ENCODE results near the gene PDCD4. TPM values are rescaled to one million over a fixed set of nuclear protein-coding genes. Genes with fewer than 3 reads are reported as not detected.

Gene PDCD4
- total and polyA plus RNA-seq, 2 of the 8 experiments (the other 6 are each of a cell fraction or from before 2014, with no cell fraction given), result 3.3 to 26.8 TPM

DNA sequence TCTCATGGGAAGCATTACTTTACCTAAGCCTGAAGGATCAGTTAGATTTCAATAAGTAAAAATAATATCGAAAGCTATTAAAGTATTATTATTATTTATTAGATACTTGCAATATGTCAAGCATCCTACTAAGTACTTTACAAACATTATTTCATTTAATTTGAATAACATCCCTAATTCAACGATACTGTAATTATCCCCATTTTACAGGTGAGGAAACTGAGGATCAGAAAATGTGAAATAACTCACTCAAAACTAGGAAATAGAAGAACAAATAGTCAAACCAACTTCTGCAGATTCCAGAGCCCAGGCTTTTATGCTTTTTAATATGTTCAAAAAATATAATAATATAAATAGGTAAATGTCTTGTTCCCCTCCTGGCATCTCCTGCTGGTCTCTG lies 10.3 kb upstream of the PDCD4 start:
- H3K27me3 ChIP-seq (replicated peaks in 1 of 4; ENCODE audit: control insufficient read depth in 3 of 4, extremely low read depth in 1 of 4, insufficient read depth in 3 of 4, low read length in 3 of 4), result no peaks in the 10 kb centered on the region

More for the DNA sequence above, 10.3 kb upstream of the PDCD4 start:
- no peak overlapping the region for H2BK5ac ChIP-seq (ENCODE audit: low read depth, low read length)
- H3K4ac ChIP-seq (replicated peaks; ENCODE audit: insufficient read length, low read depth, low read length), result no peak overlapping the region
- H3K79me1 ChIP-seq (ENCODE audit: low read depth, low read length), result no peaks in the 10 kb centered on the region
- H3K9me3 ChIP-seq (ENCODE audit: insufficient read depth in 2 of 2, low read depth in 1 of 2, low read length in 1 of 2), result no peaks in the 10 kb centered on the region
- no peak overlapping the region for H3K4me3 ChIP-seq (ENCODE audit: extremely low read depth in 1 of 4, insufficient read depth in 2 of 4, low read depth in 3 of 4, low read length in 4 of 4)
- H3K36me3 ChIP-seq (ENCODE audit: control insufficient read depth in 2 of 4, insufficient read depth in 4 of 4, low read length in 3 of 4), result no peaks in the 10 kb centered on the region; a peak in 1 of 8 replicates
- no peak overlapping the region for H2BK20ac ChIP-seq (ENCODE audit: low read length)
- WGBS, 2 experiments (ENCODE audit: extremely low coverage in 1 of 2, insufficient coverage in 1 of 2, insufficient read length in 1 of 2, insufficient replicate concordance in 2 of 2, low coverage in 1 of 2, low lambda C conversion rate in 2 of 2, missing lambda C conversion rate in 1 of 2), result 95% methylated on average over 2 of the region's 2 CpGs; no CpG with 5 or more reads in 1 of the 2 experiments
- H2BK120ac ChIP-seq (replicated peaks; ENCODE audit: low read depth, low read length), result no peak overlapping the region
- CTCF ChIA-PET (ENCODE audit: partially characterized antibody), result interaction anchor here (0.6 kb wide), 1 partner anchor 1003 kb away, joined by 5 read pairs; no protein-coding TSS in a partner anchor
- H3K27ac ChIP-seq (ENCODE audit: low read depth, low read length), result no peak overlapping the region
- H3K4me2 ChIP-seq (ENCODE audit: insufficient read depth in 1 of 2, low read depth in 2 of 2, low read length in 2 of 2), result no peak overlapping the region
- no peak overlapping the region for H3K56ac ChIP-seq (replicated peaks; ENCODE audit: insufficient read length, low read depth, low read length)
- no peak overlapping the region for H2AFZ ChIP-seq (ENCODE audit: low read length)
- no peaks in the 10 kb centered on the region; the same call in 1 of the 2 replicates for H3K23me2 ChIP-seq (ENCODE audit: low read depth, low read length)
- H4K20me1 ChIP-seq (replicated peaks in 1 of 2; ENCODE audit: control insufficient read depth in 1 of 2, insufficient read depth in 2 of 2, low read length in 2 of 2), result no peaks in the 10 kb centered on the region
- H3K9ac ChIP-seq (replicated peaks in 1 of 4; ENCODE audit: extremely low read depth in 1 of 4, low read depth in 3 of 4, low read length in 3 of 4), result no peak overlapping the region
- POLR2A ChIA-PET (ENCODE audit: partially characterized antibody), result interaction anchor here (1.1 to 2.8 kb wide), 2 partner anchors 10 to 11 kb away, joined by 4 to 12 read pairs; partner anchors contain the start of gene PDCD4
- no peak overlapping the region for H3K23ac ChIP-seq (ENCODE audit: insufficient read length)
- no peak overlapping the region for H3K18ac ChIP-seq (ENCODE audit: extremely low read depth, low read length)
- H2AK5ac ChIP-seq (ENCODE audit: low read depth, low read length), result no peak overlapping the region
- H2BK12ac ChIP-seq (ENCODE audit: low read depth, low read length), result no peak overlapping the region
- no peak overlapping the region for H4K8ac ChIP-seq (ENCODE audit: extremely low read depth, insufficient read depth, low read length)
- no peak overlapping the region for H4K5ac ChIP-seq (ENCODE audit: insufficient read length, low read depth, low read length)
- DNase-seq (ENCODE audit: low read depth in 1 of 2, low spot score in 2 of 2), result no peak
- H3K79me2 ChIP-seq (ENCODE audit: control insufficient read depth in 1 of 2, insufficient read depth in 2 of 2, low read length in 2 of 2), result no peaks in the 10 kb centered on the region
- no peak overlapping the region for H2BK15ac ChIP-seq (ENCODE audit: low read length)
- FAIRE-seq, result no peak
- H3K14ac ChIP-seq (ENCODE audit: insufficient read length), result no peak overlapping the region
- no peak overlapping the region for H4K91ac ChIP-seq (replicated peaks; ENCODE audit: insufficient read length, low read length)
- H3K4me1 ChIP-seq (replicated peaks in 1 of 4; ENCODE audit: control insufficient read depth in 3 of 4, insufficient read depth in 4 of 4, low read length in 3 of 4), result no peaks in the 10 kb centered on the region
- TF ChIP-seq, protein P1, sequence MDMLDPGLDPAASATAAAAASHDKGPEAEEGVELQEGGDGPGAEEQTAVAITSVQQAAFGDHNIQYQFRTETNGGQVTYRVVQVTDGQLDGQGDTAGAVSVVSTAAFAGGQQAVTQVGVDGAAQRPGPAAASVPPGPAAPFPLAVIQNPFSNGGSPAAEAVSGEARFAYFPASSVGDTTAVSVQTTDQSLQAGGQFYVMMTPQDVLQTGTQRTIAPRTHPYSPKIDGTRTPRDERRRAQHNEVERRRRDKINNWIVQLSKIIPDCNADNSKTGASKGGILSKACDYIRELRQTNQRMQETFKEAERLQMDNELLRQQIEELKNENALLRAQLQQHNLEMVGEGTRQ (IDR thresholded peaks at IDR 0.05; ENCODE audit: low read length), result no peak
- no peak for TF ChIP-seq JUN (IDR thresholded peaks at IDR 0.05; ENCODE audit: low read depth, low read length)
- TF ChIP-seq JUND (IDR thresholded peaks at IDR 0.05; ENCODE audit: low read length), result no peak
- no peak for TF ChIP-seq POLR2A (IDR thresholded peaks at IDR 0.05; ENCODE audit: control extremely low read depth in 1 of 2, low read depth in 2 of 2, low read length in 2 of 2)
- TF ChIP-seq SIRT6 (IDR thresholded peaks at IDR 0.05; ENCODE audit: low read length), result no peak
